Hypothalamus (tissue), 51 donors: ENCODE measurements around the gene USP28.

Source experiments
- DNase-seq, 51 donors: peaks; one replicate each; lab custom pipeline; 2025; lab: John Stamatoyannopoulos, UW

The USP28 gene

GRCh38 chr11:113876798-113877669 lies 1.7 kb upstream of the USP28 start:
- no peak for DNase-seq

GRCh38 chr11:113876074-113876797 lies 864 bp upstream of the USP28 start:
- no peak for DNase-seq

- DNase-seq, result peak in 3 of 51 donors; percentile 37 to 49 (median 41)
Observed at GRCh38 chr11:113874581-113875233, 665 bp downstream of the USP28 start.

DNA sequence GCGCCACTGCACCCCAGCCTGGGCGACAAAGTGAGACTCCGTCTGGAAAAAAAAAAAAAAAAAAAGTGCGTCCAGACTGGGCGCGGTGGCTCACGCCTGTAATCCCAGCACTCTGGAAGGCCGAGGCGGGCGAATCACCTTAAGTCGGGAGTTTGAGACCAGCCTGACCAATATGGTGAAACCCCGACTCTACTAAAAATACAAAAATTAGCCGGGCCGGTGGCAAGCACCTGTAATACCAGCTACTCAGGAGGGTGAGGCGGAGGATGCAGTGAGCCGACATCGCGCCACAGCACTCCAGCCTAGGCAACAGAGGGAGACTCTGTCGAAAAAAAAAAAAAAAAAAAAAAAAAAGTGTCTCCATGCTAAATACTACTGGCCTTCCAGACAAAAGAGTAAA lies 1.3 kb downstream of the USP28 start:
- DNase-seq, result no peak

DNA sequence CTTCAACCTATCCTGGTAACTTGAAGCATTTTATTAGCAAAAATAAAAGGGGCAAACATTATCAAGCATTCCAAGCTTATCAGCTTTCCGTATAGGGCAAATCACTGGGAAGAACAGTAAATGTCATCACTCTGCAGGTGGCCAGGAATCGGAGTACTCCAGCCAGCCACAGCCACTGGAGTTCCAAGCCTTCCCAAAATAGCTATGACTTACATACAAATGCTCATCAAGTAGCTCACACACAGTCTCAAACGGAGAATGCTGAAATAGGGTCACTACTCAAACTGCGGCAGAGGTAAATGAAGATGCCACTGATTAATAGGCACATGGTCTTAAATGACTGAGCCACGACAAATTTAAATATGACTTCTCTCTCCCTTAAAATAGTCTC lies 2.1 kb downstream of the USP28 start:
- DNase-seq, result peak in 1 of 51 donors; percentile 1

GRCh38 chr11:113871336-113871735 lies 4.0 kb downstream of the USP28 start:
- no peak for DNase-seq

DNA sequence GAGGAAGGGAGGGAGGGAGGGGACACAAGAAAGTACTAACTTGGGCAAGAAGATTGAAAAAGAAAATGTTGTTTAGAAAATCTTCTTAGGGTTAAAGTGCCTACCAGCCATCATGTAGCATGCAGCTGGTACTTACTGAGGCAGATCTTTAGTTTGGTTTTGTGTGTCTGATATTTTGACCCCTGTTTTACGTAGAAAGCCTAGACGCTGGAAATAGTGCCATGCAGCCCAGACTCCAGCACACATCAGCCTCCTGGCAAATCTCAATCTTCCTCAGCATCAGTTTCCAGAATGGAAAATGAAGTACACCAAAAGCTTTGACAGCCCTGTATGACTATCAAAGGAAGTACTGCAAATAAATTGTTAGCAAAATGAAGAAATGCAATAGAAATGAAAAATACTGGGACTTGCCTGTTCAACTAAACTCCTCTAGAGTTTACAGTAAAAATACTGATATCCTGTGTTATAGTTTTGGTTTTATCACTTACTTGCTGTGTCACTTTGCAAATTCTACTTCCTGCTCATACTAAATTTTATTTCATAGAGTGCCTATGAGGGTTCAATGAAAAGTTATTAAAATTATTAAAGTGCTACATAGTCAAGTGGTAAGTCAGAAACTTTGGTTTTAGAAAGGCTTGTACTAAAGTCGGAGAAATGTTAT lies 7.4 kb downstream of the USP28 start:
- DNase-seq, result no peak

- no peak for DNase-seq
Observed at GRCh38 chr11:113865873-113866272, 9.5 kb downstream of the USP28 start.

GRCh38 chr11:113864410-113864809 lies 11.0 kb downstream of the USP28 start:
- no peak for DNase-seq

- DNase-seq, result no peak
Observed at GRCh38 chr11:113862435-113862834, 12.9 kb downstream of the USP28 start.

DNA sequence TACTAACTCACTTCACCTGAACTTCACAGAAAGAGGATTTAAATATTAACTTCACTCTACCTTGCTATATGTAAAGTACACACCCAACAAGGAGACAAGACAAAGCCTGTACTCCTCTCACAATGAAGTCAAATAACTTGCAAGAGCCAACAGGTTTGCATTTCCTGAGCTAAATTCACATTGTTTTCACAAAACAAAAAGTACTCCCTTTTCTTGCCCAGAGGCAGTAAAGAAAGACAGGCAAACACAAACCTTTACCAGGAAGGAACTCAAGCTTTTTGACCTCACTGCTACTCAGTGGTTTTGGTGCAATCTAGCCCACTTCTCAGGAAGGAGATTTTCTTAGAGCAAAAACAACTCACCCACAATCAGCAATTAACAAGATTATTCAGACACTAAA lies 15.7 kb downstream of the USP28 start:
- no peak for DNase-seq

DNA sequence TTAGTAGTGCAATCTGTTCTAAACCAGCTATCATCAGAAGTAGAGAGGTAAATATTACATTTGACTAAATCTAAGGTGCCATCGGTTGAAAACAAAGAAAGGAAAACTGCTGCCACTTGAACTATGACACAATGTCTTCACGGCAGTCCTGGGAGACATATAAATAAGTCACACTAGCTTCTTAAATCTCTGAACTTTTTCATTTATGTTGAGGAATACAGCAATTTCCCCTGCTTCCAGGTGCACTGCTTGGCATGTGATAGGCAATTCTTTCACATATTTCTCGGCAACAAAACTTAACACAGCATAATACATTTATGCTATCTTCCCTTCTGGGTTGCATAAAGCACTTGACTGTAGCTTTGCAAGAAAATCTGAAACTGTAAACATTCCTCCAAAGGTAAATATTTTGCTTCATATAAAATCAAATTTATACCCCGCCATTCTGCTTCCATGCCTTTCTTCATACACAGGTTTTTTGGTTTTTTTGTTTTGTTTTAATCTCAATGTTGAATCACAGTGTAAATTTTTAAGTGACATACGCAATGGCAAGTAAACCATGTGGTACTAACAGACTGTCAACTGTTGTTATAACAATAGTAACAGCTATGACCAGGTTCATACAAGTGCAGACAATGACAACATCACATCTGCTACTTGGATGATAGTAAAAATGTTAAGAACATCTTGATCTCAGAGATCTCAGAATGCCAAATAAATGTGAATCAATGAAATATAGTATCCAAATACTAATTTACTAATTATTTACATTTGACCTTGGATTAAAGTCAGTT lies 18.2 kb downstream of the USP28 start:
- DNase-seq, result no peak

GRCh38 chr11:113855803-113856202 lies 19.6 kb downstream of the USP28 start:
- DNase-seq, result no peak

- DNase-seq, result no peak
Observed at GRCh38 chr11:113850188-113850587, 25.2 kb downstream of the USP28 start.

DNA sequence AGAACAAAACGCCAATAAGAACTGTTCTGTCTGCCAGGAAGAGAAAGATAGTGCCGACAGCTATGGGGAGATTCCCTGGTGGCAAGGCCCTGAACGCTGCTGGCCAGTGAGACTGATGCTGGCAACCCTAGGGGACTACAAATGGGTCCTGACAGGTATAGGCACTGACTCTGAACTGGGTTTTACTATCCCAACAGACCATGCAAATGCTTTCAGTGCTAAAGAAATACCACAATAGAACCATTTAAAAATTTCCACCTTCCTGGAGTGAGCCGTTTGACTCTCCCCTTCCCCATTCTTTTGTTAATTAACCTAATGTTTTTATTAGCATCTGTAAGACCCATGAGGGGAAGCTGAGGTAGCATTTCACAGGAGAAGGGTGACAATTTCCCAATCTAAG lies 25.7 kb downstream of the USP28 start:
- no peak for DNase-seq

DNA sequence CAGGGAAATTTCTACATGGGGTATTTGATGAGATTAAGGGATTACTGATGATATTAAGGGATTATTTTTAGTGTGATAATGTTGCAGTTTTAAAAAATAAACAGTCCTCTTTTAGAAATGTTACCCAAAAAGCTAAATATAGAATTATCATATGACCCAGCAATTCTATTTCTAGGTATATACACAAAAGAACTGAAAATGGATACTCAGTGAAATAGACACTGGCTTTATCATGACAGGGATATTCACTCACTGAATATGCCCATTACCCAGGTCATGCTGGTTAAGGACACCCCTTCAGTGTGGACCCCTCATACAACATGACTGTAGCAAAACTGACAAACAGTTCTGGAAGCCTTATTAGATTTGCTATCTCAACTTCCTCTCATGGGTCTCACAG lies 27.8 kb downstream of the USP28 start:
- DNase-seq, result no peak

DNA sequence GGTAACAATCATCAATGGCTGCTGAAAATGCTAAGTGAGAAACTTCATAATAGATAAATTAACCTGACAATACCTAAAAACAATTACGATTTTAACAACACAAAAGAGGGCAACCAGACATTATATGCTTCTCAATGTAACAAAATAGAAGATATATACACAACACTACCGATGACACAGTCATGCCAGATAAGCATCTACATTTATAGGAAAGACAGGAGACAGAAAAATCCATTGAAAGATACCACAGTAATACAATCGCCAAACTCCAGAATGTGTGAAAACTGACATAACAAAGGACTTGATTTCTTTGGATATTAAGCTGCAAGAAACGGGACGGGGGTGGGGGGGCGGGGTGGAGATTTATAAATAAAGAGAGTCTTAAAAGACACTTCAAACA lies 28.3 kb downstream of the USP28 start:
- no peak for DNase-seq

GRCh38 chr11:113841691-113842090 lies 33.7 kb downstream of the USP28 start:
- DNase-seq, result no peak

- no peak for DNase-seq
Observed at GRCh38 chr11:113840932-113841664, 34.3 kb downstream of the USP28 start.
